Cardiac fibroblast (primary cell): ENCODE data around the gene STX18.

Source experiments
- DNase-seq, 2 donors: peaks; one replicate each; pipeline versions ENCODE4 v3.0.0 to v3.0.0-alpha.2; 2010; ENCODE audit warnings: low read depth in 2 of 2
- H3K4me3 ChIP-seq, 2 donors: replicated peaks in 1 of 2; 1 replicate in 1 of 2; 2 replicates in 1 of 2; pipeline ENCODE4 v1.5.1; 2011; ENCODE audit warnings: low read depth in 2 of 2, low read length in 2 of 2, mild to moderate bottlenecking in 2 of 2, moderate library complexity in 1 of 2
- TF ChIP-seq, protein P1 (sequence below): IDR thresholded peaks from one replicate; pipeline ENCODE4 v1.5.1; 2011; ENCODE audit warnings: low read depth, mild to moderate bottlenecking, low read length, inconsistent platforms

Gene STX18

GRCh38 chr4:4580494-4580893, 38.6 kb upstream of the STX18 start:
- DNase-seq: no peak
- no peak overlapping the region for H3K4me3 ChIP-seq
- TF ChIP-seq, protein P1, sequence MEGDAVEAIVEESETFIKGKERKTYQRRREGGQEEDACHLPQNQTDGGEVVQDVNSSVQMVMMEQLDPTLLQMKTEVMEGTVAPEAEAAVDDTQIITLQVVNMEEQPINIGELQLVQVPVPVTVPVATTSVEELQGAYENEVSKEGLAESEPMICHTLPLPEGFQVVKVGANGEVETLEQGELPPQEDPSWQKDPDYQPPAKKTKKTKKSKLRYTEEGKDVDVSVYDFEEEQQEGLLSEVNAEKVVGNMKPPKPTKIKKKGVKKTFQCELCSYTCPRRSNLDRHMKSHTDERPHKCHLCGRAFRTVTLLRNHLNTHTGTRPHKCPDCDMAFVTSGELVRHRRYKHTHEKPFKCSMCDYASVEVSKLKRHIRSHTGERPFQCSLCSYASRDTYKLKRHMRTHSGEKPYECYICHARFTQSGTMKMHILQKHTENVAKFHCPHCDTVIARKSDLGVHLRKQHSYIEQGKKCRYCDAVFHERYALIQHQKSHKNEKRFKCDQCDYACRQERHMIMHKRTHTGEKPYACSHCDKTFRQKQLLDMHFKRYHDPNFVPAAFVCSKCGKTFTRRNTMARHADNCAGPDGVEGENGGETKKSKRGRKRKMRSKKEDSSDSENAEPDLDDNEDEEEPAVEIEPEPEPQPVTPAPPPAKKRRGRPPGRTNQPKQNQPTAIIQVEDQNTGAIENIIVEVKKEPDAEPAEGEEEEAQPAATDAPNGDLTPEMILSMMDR: no peak

DNA sequence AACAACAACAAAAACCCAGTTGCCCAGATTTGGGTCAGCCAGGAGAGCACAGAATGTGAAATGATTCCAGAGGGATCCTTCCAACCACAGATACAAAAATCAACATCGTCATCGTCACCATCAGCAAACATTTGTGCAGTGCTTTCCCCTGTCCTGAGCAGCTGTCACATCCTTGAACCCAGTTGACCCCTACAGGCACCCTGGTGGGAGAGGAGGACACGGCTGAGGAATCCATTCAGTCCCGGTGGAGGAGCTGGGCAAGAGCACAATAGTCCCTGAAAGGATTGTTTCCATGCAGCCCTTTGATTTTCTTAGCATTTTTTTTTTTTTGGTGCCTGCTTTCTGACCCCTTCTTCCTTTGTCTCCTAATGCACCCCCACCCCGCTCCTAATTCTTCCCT, 37.1 kb upstream of the STX18 start:
- H3K4me3 ChIP-seq: no peak overlapping the region
- no peak for DNase-seq
- TF ChIP-seq, protein P1: no peak

DNA sequence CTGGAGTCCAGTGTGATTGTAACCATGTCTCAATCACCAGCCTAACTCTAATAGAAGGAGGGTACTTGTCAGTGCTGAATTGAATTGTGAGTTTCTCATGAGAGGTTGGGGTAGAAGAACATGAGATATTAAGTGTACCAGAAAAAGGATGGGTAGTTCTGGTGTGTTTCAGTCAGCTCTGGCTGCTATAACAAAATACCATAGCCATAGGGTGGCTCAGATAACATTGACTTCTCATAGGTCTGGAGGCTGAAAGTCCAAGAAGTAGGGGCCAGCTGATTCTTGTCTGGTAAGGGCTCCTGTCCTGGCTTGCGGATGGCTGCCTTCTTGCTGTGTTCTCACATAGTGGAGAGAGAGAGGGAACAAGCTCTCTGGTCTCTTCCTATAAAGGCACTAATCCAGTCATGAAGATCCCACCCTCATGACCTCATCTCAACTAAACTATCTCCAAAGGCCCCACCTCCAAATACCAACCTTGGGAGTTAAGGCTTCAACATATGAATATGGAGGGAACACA, 35.6 kb upstream of the STX18 start:
- TF ChIP-seq, protein P1: no peak
- no peak overlapping the region for H3K4me3 ChIP-seq
- no peak for DNase-seq

- TF ChIP-seq, protein P1: peak; percentile 6
- DNase-seq: peak; percentile 53 to 55
- peak overlapping the region; percentile 59 to 63 for H3K4me3 ChIP-seq
Measured at GRCh38 chr4:4575284-4576211, 33.7 kb upstream of the STX18 start.

DNA sequence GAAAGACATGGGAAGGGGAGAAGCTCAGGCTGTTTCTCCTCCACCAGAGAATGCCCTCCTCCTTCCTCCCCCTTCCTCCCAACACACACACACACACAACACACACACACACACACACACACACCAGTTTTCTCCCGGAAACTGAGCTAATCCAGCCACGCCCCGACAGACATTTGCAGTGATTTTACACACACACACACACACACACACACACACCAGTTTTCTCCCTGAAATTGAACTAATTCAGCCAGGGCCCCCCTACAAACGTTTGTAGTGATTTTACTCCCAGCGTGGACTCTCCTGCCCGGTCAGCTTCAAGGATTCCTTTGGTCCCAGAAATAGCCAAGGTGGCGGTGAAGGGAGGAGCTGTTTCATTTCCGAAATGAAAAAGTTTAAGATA, 32.9 kb upstream of the STX18 start:
- TF ChIP-seq, protein P1: no peak
- DNase-seq: peak; percentile 87 to 96
- H3K4me3 ChIP-seq: peak overlapping the region; percentile 59 to 63

DNA sequence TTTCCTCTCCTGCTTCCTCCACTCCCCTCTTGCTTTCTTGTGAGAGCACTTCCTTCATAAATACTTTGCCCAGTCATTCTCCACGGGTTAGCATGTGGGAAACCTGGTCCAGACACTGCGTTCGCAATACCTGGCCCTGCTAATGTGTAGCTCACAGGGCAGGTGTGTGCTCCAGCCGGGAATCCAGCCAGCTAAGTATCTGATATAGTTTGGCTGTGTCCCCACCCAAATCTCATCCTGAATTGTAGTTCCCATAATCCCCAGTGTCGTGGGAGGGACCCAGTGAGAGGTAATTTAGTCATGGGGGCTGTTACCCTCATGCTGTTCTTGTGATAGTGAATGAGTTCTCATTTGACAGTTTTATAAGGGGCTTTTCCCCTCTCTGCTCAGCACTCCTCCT, 32.2 kb upstream of the STX18 start:
- TF ChIP-seq, protein P1: no peak
- DNase-seq: no peak
- H3K4me3 ChIP-seq: no peak overlapping the region
